HG02981 (cell line): Measurements from ENCODE around the gene FKBP2.

Experiments
- ATAC-seq: cut with Tn5 transposase; IDR thresholded peaks from one replicate; pipeline ENCODE4 v1.9.1; 2021; ENCODE audit warnings: mild to moderate bottlenecking, moderate library complexity; ENCODE audit not compliant: unreplicated experiment

FKBP2 gene

DNA sequence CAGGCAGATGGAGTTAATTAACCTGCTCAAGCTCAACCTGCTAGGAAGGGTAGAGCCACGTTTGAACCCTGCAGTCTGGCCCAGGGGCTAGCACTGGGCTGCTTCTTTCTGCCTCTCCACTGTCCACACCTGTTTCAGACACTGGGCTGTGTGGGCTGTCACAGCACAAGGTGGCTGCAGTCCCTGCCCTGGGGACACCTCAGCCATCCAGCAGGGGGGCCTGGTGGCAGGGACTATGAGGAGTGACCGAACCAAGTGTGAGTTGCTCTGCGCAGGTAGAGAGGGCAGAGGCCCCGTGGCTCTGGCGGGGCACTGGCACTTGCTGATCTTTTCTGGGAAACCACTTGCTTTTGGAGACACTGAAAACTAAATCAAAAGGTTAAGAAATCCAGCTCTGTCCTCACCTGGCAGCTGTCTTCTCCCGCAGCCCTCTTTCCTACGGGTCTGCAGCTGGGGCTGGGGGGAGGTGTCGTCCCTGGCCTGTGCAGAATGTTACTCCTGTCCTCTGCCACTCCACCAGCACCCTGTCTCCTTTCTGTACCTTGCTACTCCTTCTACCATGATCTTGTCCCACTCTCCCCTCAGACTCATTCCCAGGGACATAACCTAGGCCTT, 37.8 kb downstream of the FKBP2 start:
- no peak for ATAC-seq

DNA sequence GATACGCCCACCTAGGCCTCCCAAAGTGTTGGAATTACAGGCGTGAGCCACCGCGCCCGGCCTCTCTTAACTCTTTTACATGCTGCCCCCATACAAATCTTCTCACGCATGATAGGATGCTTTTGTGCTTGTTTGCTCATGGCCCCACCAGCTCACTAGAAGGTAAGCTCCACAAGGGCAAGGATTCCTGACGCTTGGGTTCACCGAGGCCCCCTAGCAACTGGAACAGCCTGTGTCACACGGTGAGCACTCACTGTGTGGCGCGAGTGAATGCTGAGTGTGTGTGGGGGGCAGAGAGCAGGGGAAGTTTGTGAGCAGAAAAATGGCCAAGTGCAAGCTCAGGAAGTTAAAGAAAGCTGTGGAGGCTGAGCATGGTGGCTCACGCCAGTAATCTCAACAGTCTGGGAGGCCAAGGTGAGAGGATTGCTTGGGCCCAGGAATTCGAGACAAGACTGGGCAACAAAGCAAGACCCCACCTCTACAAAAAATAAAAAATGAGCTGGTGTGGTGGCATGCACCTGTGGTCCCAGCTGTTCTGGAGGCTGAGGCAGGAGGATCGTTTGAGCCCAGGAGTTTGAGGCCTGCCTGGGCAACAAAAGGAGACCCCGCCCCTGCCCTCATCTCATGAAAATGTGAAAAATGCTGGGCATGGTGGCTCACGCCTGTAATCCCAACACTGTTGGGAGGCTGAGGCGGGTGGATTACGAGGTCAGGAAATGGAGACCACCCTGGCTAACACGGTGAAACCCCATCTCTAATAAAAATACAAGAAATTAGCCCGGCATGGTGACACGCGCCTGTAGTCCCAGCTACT, 41.3 kb downstream of the FKBP2 start:
- ATAC-seq = no peak

DNA sequence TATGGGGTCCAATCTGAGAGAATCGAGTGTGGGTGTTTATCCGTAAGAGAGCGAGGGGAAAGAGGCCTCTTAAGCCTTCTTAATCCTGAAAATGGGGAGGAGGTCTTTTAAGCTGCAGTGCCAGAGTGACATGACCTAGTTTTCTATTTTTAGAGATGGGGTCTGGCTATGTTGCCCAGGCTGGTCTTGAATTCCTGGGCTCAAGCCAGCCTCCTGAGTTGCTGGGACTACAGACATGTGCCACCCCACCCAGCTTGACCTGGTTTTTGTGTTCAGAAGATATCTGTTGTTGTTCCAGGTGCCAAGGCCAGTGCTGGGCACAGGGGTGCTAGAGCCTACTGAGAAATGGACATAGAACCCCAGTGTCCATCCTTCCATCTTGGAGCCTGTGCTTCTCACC, 42.2 kb downstream of the FKBP2 start:
- ATAC-seq = no peak

DNA sequence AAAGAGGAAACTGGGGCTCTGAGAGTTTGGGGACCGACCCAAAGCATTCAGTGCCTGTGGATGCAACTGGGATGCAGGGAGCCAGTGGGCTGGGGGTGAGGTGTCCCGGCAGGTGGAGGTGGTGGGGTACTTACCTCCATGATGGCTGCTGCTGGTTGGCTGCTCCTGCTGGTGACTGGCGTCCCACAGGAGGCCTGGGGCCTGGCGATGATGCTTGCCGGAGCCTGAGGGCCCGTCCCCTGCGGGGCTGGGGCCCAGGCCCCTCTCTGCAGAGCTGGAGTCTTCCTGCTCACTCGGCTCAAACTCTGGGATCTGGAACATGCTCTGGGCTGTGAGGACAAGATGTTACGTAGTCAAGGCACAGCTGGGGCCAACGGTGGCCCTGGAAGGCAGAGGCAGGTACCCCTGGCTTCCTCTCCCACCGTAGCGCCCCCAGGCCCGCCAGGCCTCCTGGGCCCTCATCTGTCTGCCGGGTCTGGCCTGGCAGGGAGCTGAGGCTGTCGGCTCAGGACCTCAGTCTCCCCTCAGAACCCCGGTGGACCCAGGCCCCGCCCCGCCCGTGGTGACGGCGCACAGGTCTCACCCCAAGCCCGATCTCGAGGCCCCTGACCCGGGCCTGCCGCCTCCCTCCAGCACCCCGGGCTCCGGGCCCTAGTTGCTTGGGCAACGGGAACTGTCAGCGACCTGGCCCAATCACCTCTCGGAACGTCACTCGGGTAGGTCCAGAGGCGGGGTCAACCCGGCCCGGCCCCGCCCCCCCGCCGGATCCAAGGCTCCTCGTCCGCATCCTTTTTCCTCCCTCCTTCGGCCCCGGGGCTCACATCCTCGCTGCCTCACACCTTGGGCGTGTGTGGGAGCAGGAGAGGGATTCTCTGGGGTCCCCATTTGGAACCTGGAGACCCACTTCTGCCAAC, 43.4 kb downstream of the FKBP2 start, which contains the start of gene BAD:
Gene BAD, minus strand, starts transcription at position 618 of the 914 bp plus-strand sequence. Its CDS starts 297 bp downstream, at position 321.
- ATAC-seq = peak; percentile 62

DNA sequence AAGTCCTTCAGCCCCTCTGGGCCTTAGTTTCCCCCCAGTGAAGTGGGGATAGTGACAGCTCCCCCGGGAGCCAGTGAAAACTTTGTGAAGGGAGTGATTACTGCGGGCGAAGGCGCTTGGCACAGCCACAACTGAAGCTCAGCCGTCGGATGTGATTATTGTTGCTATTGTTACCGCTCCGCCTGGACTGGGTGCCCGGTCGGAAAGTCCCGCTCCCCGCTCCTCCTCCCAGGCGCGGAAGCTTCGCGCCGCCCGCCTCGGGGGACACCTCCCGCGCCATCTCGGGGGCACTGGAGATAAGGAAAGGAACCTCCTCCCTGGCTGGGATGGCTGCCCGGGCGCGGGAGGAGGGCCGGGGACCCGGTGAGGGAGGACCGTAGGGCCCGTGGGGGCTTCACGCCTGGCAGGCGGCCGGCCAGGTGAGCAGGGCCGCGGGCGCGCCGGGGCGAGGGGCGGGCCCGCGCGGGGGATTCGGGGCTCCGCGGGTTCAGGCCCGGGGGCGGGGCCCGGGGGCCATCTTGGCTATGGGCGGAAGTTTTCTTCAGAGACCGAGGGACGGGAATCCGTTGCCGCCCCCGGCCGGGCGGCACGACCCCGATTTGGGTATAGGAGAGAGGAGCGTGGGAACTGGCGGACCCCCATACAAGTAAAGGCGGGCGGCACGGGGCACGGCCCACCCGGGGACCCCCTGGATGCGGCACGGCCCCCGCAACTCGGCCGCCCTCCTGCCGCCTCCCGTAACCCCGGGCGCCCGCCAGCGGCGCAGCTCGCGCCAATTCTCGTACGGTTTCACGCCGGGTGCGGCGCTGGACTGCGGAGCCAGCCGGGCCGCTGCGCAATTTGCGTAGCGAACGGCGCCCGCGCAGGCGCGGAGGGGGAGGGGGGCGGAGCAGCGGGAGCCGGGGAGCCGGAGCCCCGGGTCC, 44.3 kb downstream of the FKBP2 start, which contains the start of gene GPR137:
Gene GPR137, plus strand, starts transcription at position 887 of the 923 bp plus-strand sequence. CDS start 677 bp downstream, outside the sequence.
- ATAC-seq = peak; percentile 51

DNA sequence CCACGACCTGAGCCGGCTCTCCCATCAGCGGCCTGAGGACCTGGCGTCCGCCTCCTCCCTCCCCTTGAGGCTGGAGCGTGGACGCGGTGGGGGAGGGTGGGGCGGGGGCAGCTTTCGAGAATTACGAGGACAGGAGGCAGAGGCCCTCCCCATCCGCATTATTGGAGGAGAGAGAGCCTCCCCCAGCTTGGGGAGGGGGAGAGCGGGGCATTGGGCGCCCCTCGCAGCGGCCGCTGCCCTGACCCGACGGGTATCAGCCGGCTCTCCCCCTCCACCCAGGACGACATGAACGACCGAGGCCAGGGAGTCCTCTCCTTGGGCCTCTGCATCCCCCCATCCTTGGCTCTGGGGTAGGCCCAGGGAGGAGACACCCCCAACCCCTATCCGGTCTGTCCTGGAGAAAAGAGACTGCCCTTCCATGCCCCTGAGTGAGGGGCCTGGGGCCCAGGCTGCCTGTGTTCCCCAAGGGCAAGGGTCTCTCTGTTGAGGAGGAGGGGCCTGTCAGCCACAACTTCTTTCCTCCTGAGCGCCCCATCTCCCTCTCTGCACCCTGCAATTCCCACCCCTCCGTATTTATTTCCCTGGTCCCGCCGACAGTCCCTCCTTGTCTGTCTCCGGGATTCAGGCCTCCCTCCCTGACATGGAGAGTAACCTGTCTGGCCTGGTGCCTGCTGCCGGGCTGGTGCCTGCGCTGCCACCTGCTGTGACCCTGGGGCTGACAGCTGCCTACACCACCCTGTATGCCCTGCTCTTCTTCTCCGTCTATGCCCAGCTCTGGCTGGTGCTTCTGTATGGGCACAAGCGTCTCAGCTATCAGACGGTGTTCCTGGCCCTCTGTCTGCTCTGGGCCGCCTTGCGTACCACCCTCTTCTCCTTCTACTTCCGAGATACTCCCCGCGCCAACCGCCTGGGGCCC, 45.2 kb downstream of the FKBP2 start:
- ATAC-seq = peak; percentile 0

DNA sequence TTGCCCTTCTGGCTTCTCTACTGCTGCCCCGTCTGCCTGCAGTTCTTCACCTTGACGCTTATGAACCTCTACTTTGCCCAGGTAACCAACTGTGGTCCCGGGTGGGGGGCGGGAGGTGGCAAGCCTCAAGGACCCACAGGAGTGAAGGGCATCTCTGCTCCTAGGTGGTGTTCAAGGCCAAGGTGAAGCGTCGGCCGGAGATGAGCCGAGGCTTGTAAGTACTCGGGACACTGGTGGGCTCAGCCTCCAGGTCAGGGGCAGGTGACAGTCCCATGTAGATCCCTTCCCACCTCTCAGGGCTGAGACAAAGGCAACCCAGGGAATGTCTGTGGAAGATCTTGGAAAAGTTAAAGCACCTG, 45.9 kb downstream of the FKBP2 start:
- no peak for ATAC-seq

DNA sequence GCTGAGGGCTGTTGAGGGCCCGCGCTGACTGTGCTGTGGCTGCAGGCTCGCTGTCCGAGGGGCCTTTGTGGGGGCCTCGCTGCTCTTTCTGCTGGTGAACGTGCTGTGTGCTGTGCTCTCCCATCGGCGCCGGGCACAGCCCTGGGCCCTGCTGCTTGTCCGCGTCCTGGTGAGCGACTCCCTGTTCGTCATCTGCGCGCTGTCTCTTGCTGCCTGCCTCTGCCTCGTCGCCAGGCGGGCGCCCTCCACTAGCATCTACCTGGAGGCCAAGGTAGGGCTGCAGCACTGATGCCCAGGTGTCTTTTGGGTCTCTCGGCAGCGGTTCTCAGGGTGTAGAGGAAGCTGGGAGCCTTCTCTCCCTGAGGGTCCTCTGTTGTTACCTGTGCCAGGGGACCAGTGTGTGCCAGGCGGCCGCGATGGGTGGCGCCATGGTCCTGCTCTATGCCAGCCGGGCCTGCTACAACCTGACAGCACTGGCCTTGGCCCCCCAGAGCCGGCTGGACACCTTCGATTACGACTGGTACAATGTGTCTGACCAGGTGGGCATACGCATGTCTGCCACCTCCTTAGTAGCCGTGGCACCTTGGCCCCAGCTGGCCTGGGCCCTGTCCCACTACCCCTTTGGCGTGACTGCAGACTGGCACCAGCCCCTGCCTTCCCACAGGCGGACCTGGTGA, 46.9 kb downstream of the FKBP2 start:
- no peak for ATAC-seq

DNA sequence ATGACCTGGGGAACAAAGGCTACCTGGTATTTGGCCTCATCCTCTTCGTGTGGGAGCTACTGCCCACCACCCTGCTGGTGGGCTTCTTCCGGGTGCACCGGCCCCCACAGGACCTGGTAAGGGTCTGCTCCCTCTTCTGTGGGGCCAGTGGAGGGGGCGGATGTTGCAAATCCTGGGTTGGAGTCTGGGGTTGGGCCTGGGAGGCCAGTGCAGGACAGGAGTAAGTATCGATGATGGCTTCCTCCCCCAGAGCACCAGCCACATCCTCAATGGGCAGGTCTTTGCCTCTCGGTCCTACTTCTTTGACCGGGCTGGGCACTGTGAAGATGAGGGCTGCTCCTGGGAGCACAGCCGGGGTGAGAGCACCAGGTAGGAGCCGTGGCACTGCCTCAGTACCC, 47.5 kb downstream of the FKBP2 start:
- no peak for ATAC-seq

DNA sequence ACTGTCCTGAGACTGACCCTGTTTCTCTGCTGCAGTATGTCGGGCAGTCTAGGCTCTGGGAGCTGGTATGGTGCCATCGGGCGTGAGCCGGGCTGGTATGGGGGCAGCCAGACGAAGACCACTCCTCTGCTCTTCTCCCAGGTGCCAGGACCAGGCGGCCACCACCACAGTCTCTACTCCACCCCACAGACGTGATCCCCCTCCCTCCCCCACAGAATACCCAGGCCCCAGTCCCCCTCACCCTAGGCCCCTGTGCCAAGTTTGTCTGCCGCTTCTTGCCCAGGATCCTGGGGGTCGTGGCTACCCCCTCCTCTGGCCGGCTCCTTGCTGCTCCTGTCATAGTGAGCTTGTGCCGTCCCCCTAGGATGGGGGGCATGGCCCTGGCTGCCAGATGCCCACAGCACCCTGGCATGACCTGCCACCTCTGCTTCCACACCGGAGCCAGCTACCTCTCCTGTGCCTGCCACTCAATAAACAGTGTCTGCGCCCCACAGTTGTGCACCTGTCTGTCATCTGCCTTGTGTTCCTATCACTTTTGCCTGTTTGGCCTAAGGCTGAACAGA, 48.2 kb downstream of the FKBP2 start:
- ATAC-seq = no peak

DNA sequence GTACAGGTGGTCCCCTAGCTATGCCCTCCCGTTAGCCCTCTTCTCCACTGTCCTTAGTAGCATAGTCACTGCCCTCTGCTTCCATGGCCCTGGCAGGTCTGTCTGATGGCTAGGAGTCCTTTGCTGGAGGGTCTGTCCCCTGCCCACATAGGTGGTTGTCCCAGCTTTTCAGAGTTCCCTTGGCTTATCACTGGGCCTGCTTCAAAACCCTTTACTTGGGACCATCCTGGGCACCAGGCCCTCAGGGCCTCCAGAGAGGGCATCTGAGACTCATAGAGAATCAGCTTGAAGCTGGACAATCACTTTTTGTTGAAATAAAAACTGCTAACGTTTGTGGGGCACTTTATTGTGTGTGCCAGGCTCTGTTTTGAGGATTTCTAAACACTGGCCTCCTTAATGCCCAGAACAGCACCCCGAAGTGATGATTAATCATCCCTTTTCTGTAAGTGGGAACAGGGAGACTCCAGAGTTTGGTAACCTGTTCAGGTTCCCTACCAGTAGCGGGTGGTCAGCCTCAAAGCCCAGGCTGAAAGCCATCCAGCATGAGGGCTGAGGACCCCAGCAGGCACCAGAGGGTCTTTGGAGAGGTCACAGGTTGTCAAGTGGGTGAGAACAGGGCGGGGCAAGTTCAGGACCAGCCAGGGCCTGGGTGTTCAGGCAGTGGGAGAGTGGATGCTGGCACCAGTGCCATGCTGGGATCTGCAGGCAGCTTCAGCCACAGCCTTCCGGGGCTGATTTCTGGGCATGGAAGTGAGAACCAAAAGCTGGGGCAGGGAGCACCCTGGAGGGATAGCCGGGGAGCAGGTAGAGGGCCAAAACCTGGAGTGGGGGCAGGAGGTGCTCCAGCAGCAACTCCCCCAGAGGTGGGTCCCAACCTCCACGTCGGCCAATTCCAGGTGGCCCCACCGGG, 49.7 kb downstream of the FKBP2 start:
- ATAC-seq = no peak

DNA sequence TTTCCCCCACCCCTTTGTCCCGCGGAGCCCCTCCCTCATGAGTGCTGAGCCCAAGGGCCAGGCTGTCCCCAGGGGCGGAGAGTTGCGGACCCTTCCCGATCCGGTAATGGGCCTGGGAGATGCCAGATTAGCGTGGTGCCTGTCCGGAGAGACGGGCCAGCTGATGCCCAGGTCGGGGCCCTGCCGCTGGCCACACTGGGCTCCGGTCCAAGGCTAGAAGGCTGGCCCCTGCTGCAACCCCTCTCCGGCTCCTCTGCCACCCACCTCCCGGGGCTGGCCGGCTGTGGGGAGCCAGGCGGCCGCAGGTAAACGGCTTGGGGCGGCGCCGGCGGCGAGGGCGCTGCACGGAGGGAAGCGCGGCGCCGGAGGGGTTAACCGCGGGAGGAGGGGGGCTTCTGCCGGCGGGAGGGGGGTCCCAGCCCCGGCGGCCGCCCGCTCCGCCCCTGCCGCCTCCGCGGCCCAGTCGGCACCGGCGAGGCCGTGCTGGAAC, 50.4 kb downstream of the FKBP2 start, which contains the start of gene KCNK4:
Gene KCNK4, plus strand, starts transcription at position 41 of the 490 bp plus-strand sequence. CDS start 1,717 bp downstream, outside the sequence.
- ATAC-seq = no peak

DNA sequence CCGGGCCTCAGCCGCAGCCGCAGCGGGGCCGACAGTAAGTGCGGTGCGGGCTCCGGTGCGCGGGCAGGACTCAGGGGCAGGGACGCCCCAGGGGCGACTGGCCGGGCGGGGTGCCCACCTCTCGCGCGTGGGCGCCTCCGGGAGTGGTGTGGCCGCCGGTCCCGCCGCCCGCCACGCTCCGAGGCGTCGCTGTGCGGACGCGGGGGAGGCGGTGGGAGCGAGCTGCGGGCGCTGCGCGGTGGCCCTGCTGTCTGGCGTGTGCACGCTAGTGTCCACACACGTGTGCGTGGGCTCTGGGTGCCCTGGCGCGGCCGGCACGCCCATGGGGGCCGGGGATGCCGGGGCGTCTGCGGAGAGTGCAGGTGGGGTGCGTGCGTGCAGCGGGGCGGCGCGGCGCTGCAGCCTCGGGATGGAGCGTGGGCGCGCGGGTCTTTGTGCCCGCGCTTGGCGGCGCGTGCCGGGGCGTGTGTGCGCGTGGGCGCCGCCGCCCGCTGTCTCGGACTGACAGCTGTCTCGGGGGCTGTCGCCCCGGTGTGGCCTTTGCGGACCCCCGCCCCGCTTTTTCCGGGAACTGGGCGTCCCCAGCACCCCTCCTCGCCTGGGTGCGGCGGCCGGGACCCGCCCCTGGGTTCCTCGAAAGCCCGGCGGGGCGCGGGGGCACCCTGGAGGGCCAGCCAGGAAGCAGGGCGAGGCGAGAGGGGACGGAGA, 51.0 kb downstream of the FKBP2 start:
- ATAC-seq = no peak

DNA sequence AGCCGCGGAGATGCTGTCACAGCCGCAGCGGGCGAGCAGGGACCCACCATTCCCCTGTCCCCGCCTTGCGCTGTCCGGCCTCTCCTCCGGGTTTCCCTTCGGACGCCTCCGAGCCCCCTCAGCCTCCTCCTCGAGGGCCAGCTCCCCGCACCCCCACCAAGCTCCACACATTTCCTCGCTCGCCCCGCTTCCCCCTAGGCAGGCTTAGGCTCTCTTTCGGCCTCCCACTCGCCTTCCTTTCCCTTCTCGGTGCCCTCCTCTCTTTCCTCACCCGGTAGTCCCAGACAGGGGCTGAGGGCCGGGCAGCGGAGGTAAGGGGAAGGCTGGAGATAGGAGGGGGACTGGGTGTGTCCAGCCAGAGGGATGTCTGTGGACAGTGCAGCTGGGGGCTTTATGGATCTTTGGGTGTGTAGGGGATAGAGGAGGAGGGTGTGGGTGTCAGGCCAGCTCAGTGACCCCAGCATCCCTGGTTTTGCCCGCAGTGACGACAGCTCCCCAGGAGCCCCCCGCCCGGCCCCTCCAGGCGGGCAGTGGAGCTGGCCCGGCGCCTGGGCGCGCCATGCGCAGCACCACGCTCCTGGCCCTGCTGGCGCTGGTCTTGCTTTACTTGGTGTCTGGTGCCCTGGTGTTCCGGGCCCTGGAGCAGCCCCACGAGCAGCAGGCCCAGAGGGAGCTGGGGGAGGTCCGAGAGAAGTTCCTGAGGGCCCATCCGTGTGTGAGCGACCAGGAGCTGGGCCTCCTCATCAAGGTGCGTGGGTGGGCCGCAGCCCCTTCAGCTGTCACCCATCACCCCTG, 51.8 kb downstream of the FKBP2 start:
- ATAC-seq = no peak
